Activated CD8-positive, alpha-beta T cell treated with anti-CD3 and anti-CD28 coated beads, Interleukin-2, amount 10 ng/mL, durations not matched to agents 7 days and 5 days (primary cell): ENCODE measurements around the gene ADAP2. TPM values are rescaled to one million over a fixed set of nuclear protein-coding genes. Genes with fewer than 3 reads are reported as not detected.
"Not testable (repeated sequence)": the region's sequence is repeated elsewhere in the genome, so short reads cannot be mapped to it uniquely, and the experiment has no call there.

Source experiments
- ATAC-seq: fragments of 150-1000 bp; cut with Tn5 transposase; one replicate; pipeline ENCODE4 v1.10.0; 2021; ENCODE audit warnings: moderate library complexity
- CTCF ChIA-PET: fragments of 350-600 bp; sonication (Branson Sonifier 250); formaldehyde crosslinking; loops from one replicate; lab custom pipeline; 2021; ENCODE audit warnings: antibody characterized with exemption; lab: Charles Lee
- POLR2A ChIA-PET: fragments of 350-600 bp; sonication (Branson Sonifier 250); formaldehyde crosslinking; loops from one replicate; lab custom pipeline; 2021; ENCODE audit warnings: antibody characterized with exemption; lab: Charles Lee
- DNase-seq: peaks from one replicate; pipeline ENCODE4 v3.0.0-alpha.2; 2020
- H3K27ac Mint-ChIP-seq: one replicate; pipeline ENCODE4 v1.8.0; 2021; ENCODE audit warnings: mild to moderate bottlenecking, mixed read lengths
- H3K27me3 Mint-ChIP-seq: one replicate; pipeline ENCODE4 v1.8.0; 2021; ENCODE audit warnings: low read depth, mixed read lengths
- H3K36me3 Mint-ChIP-seq: one replicate; pipeline ENCODE4 v1.8.0; 2021; ENCODE audit warnings: low read depth, mixed read lengths
- H3K4me1 Mint-ChIP-seq: one replicate; pipeline ENCODE4 v1.8.0; 2021; ENCODE audit warnings: low read depth, mixed read lengths
- H3K4me3 Mint-ChIP-seq: one replicate; pipeline ENCODE4 v1.8.0; 2021; ENCODE audit warnings: mild to moderate bottlenecking, mixed read lengths
- H3K9me3 Mint-ChIP-seq: one replicate; pipeline ENCODE4 v1.8.0; 2022; ENCODE audit warnings: mixed read lengths; ENCODE audit not compliant: insufficient read depth
- total RNA-seq, 2 experiments: library from RNA; stranded (reverse); gene quantifications; one replicate each; pipeline ENCODE4 v1.2.3, GENCODE V29; 2021

The ADAP2 gene
- total RNA-seq, 2 experiments from 2014 or later = 0.39 to 1.1 TPM

- no peaks in the 10 kb centered on the region for H3K9me3 Mint-ChIP-seq
- ATAC-seq = no peak
- H3K27me3 Mint-ChIP-seq = peaks cover 26% of the 10 kb centered on the region
- H3K4me1 Mint-ChIP-seq = peaks cover 5% of the 10 kb centered on the region
- H3K4me3 Mint-ChIP-seq = no peak overlapping the region
- ChIA-PET CTCF (interaction anchor here (1.6 kb wide), 1 partner anchor 299 kb away, joined by 3 read pairs; no protein-coding TSS in a partner anchor), POLR2A (interaction anchor here (1.2 kb wide), 1 partner anchor 10 kb away, joined by 4 read pairs; no protein-coding TSS in a partner anchor)
- no peak overlapping the region for H3K27ac Mint-ChIP-seq
- no peaks in the 10 kb centered on the region for H3K36me3 Mint-ChIP-seq
- no peak for DNase-seq
Measured at GRCh38 chr17:30917050-30917449, 4.7 kb upstream of the ADAP2 start.

GRCh38 chr17:30920282-30920681 is 1.5 kb upstream of the ADAP2 start:
- no peak for ATAC-seq
- Mint-ChIP-seq H3K27me3 (peaks cover 43% of the 10 kb centered on the region), H3K9me3 (no peaks in the 10 kb centered on the region), H3K27ac (no peak overlapping the region), H3K4me1 (peaks cover 14% of the 10 kb centered on the region), H3K4me3 (no peak overlapping the region), H3K36me3 (no peaks in the 10 kb centered on the region)
- CTCF ChIA-PET = no interaction called here
- no peak for DNase-seq
- POLR2A ChIA-PET = no interaction called here

GRCh38 chr17:30920683-30921543 is 832 bp upstream of the ADAP2 start:
- H3K4me1 Mint-ChIP-seq = peaks cover 14% of the 10 kb centered on the region
- H3K27ac Mint-ChIP-seq = no peak overlapping the region
- H3K27me3 Mint-ChIP-seq = peaks cover 45% of the 10 kb centered on the region

GRCh38 chr17:30922235-30923030 is 688 bp downstream of the ADAP2 start:
- no peaks in the 10 kb centered on the region for H3K9me3 Mint-ChIP-seq
- H3K4me3 Mint-ChIP-seq = peak overlapping the region; percentile 48
- peaks cover 14% of the 10 kb centered on the region for H3K4me1 Mint-ChIP-seq
- no peak overlapping the region for H3K27ac Mint-ChIP-seq
- no peaks in the 10 kb centered on the region for H3K36me3 Mint-ChIP-seq
- POLR2A ChIA-PET = no interaction called here
- DNase-seq (no peak), ATAC-seq (peak; percentile 37)
- H3K27me3 Mint-ChIP-seq = peaks cover 44% of the 10 kb centered on the region
- CTCF ChIA-PET = no interaction called here

More at GRCh38 chr17:30920683-30921543, 832 bp upstream of the ADAP2 start:
- DNase-seq = no peak
- Mint-ChIP-seq H3K36me3 (no peaks in the 10 kb centered on the region), H3K9me3 (no peaks in the 10 kb centered on the region), H3K4me3 (peak overlapping the region; percentile 35)
- ChIA-PET CTCF (no interaction called here), POLR2A (no interaction called here)
- no peak for ATAC-seq

- DNase-seq = no peak
- ChIA-PET CTCF (no interaction called here), POLR2A (no interaction called here)
- H3K9me3 Mint-ChIP-seq = no peaks in the 10 kb centered on the region
- no peaks in the 10 kb centered on the region for H3K36me3 Mint-ChIP-seq
- no peak overlapping the region for H3K27ac Mint-ChIP-seq
- no peak for ATAC-seq
- peaks cover 14% of the 10 kb centered on the region for H3K4me1 Mint-ChIP-seq
- peaks cover 40% of the 10 kb centered on the region for H3K27me3 Mint-ChIP-seq
- H3K4me3 Mint-ChIP-seq = no peak overlapping the region
Measured at GRCh38 chr17:30924341-30924740, 2.6 kb downstream of the ADAP2 start.

GRCh38 chr17:30926516-30926915 is 4.8 kb downstream of the ADAP2 start:
- DNase-seq = no peak
- ChIA-PET CTCF (no interaction called here), POLR2A (no interaction called here)
- no peak for ATAC-seq
- Mint-ChIP-seq H3K27ac (no peak overlapping the region), H3K36me3 (no peaks in the 10 kb centered on the region), H3K9me3 (no peaks in the 10 kb centered on the region), H3K27me3 (peaks cover 25% of the 10 kb centered on the region), H3K4me1 (peaks cover 10% of the 10 kb centered on the region), H3K4me3 (no peak overlapping the region)

- Mint-ChIP-seq H3K27ac (no peak overlapping the region), H3K27me3 (peaks cover 16% of the 10 kb centered on the region)
Measured at GRCh38 chr17:30927756-30928155, 6.0 kb downstream of the ADAP2 start.

GRCh38 chr17:30928584-30928983 is 6.8 kb downstream of the ADAP2 start:
- Mint-ChIP-seq H3K4me3 (no peak overlapping the region), H3K27ac (no peak overlapping the region), H3K9me3 (no peaks in the 10 kb centered on the region), H3K27me3 (peaks cover 11% of the 10 kb centered on the region), H3K4me1 (no peaks in the 10 kb centered on the region), H3K36me3 (no peaks in the 10 kb centered on the region)
- ChIA-PET CTCF (no interaction called here), POLR2A (no interaction called here)
- DNase-seq (no peak), ATAC-seq (no peak)

More at GRCh38 chr17:30927756-30928155, 6.0 kb downstream of the ADAP2 start:
- Mint-ChIP-seq H3K4me1 (peaks cover 2% of the 10 kb centered on the region), H3K9me3 (no peaks in the 10 kb centered on the region), H3K4me3 (no peak overlapping the region), H3K36me3 (no peaks in the 10 kb centered on the region)
- ChIA-PET POLR2A (no interaction called here), CTCF (no interaction called here)
- DNase-seq (no peak), ATAC-seq (no peak)

GRCh38 chr17:30929081-30929633 is 7.4 kb downstream of the ADAP2 start:
- no peak overlapping the region for H3K27ac Mint-ChIP-seq
- no peaks in the 10 kb centered on the region for H3K9me3 Mint-ChIP-seq
- CTCF ChIA-PET = interaction anchor here (0.7 kb wide), 1 partner anchor 9 kb away, joined by 3 read pairs; no protein-coding TSS in a partner anchor
- H3K4me3 Mint-ChIP-seq = no peak overlapping the region
- no peaks in the 10 kb centered on the region for H3K36me3 Mint-ChIP-seq
- POLR2A ChIA-PET = no interaction called here
- peaks cover 7% of the 10 kb centered on the region for H3K27me3 Mint-ChIP-seq
- ATAC-seq = no peak
- H3K4me1 Mint-ChIP-seq = no peaks in the 10 kb centered on the region
- DNase-seq = no peak

GRCh38 chr17:30929861-30930260 is 8.1 kb downstream of the ADAP2 start:
- CTCF ChIA-PET = interaction anchor here (0.7 kb wide), 1 partner anchor 8 kb away, joined by 3 read pairs; no protein-coding TSS in a partner anchor
- DNase-seq, ATAC-seq, H3K9me3 Mint-ChIP-seq, H3K27ac Mint-ChIP-seq, H3K27me3 Mint-ChIP-seq, H3K36me3 Mint-ChIP-seq, POLR2A ChIA-PET, H3K4me1 Mint-ChIP-seq, H3K4me3 Mint-ChIP-seq: not testable (repeated sequence)

- CTCF ChIA-PET = no interaction called here
- Mint-ChIP-seq H3K27me3 (peaks cover 5% of the 10 kb centered on the region), H3K36me3 (no peaks in the 10 kb centered on the region)
Measured at GRCh38 chr17:30930495-30930894, 8.8 kb downstream of the ADAP2 start.

More at GRCh38 chr17:30930495-30930894, 8.8 kb downstream of the ADAP2 start:
- Mint-ChIP-seq H3K4me1 (no peaks in the 10 kb centered on the region), H3K9me3 (no peaks in the 10 kb centered on the region), H3K4me3 (no peak overlapping the region), H3K27ac (no peak overlapping the region)
- POLR2A ChIA-PET = no interaction called here
- DNase-seq (no peak), ATAC-seq (no peak)
